Activated CD4-positive, alpha-beta T cell treated with anti-CD3 and anti-CD28 coated beads, Interleukin-2, amount 50 U/mL, for 24 hours (primary cell): ENCODE measurements around the gene RTRAF.

Experiments
- DNase-seq, 2 donors: peaks; one replicate each; pipeline ENCODE4 v3.0.0-alpha.2; 2020; ENCODE audit warnings: low read depth in 1 of 2, low spot score in 1 of 2

The RTRAF gene

GRCh38 chr14:51993285-51993920 is 4.1 kb downstream of the RTRAF start:
- DNase-seq = no peak

- DNase-seq = no peak
Observed at GRCh38 chr14:51996148-51996746, 6.9 kb downstream of the RTRAF start.

GRCh38 chr14:51998348-51998747 is 9.0 kb downstream of the RTRAF start:
- DNase-seq = no peak

GRCh38 chr14:51999084-51999483 is 9.7 kb downstream of the RTRAF start:
- DNase-seq = no peak

- no peak for DNase-seq
Observed at GRCh38 chr14:52000019-52000582, 10.8 kb downstream of the RTRAF start.

GRCh38 chr14:52000696-52001095 is 11.3 kb downstream of the RTRAF start:
- no peak for DNase-seq

- no peak for DNase-seq
Observed at GRCh38 chr14:52002542-52002941, 13.2 kb downstream of the RTRAF start.

GRCh38 chr14:52003324-52003723 is 14.0 kb downstream of the RTRAF start:
- no peak for DNase-seq

- DNase-seq = no peak
Observed at GRCh38 chr14:52005625-52006024, 16.3 kb downstream of the RTRAF start.

GRCh38 chr14:52006361-52006760 is 17.0 kb downstream of the RTRAF start:
- DNase-seq = no peak

GRCh38 chr14:52007211-52007610 is 17.9 kb downstream of the RTRAF start:
- DNase-seq = no peak

- no peak for DNase-seq
Observed at GRCh38 chr14:52007637-52008036, 18.3 kb downstream of the RTRAF start.

GRCh38 chr14:52008136-52008535 is 18.8 kb downstream of the RTRAF start:
- no peak for DNase-seq

GRCh38 chr14:52010173-52010693 is 20.9 kb downstream of the RTRAF start:
- no peak for DNase-seq

GRCh38 chr14:52011523-52011922 is 22.2 kb downstream of the RTRAF start:
- DNase-seq = no peak

- no peak for DNase-seq
Observed at GRCh38 chr14:52012635-52013034, 23.3 kb downstream of the RTRAF start.

GRCh38 chr14:52013984-52014600 is 24.7 kb downstream of the RTRAF start:
- no peak for DNase-seq

- DNase-seq = no peak
Observed at GRCh38 chr14:52014601-52015267, 25.4 kb downstream of the RTRAF start.

GRCh38 chr14:52015411-52016030 is 26.2 kb downstream of the RTRAF start:
- no peak for DNase-seq

- DNase-seq = no peak
Observed at GRCh38 chr14:52018252-52018651, 28.9 kb downstream of the RTRAF start.

- DNase-seq = no peak
Observed at GRCh38 chr14:52018970-52019369, 29.6 kb downstream of the RTRAF start.
